ENCODE data around the gene BEND5. TPM values are rescaled to one million over a fixed set of nuclear protein-coding genes. Genes with fewer than 3 reads are reported as not detected.

Gene BEND5
- total and polyA plus RNA-seq, 9 donors, result 8.2 to 28.5 (median 17.3) TPM

- H3K36me3 ChIP-seq, result no peaks in the 10 kb centered on the region
- no peaks in the 10 kb centered on the region for H3K27me3 ChIP-seq
- intact Hi-C loops (cut with DNase I), result loop anchor here in 2 of 4 donors (10.0 kb wide), 2 partner anchors 117 to 127 kb away; no protein-coding TSS in a partner anchor
- H3K9me3 ChIP-seq, result no peaks in the 10 kb centered on the region
- H3K27ac ChIP-seq, result no peak overlapping the region
- no peak for DNase-seq
- H3K4me3 ChIP-seq, result no peak overlapping the region
- 42 to 59% (median 43%) methylated on average over 9 of the region's 9 CpGs for WGBS, 3 donors
- peaks cover 2% of the 10 kb centered on the region for H3K4me1 ChIP-seq (ENCODE audit: insufficient read depth)
- TF ChIP-seq CTCF (IDR thresholded peaks at IDR 0.05) (no peak), EP300 (IDR thresholded peaks at IDR 0.05) (no peak), POLR2A (IDR thresholded peaks at IDR 0.05) (no peak)
These were observed 84.5 kb downstream of the BEND5 start for GRCh38 chr1:48692235-48692634.

- WGBS, 3 donors, result 75 to 79% (median 76%) methylated on average over 5 of the region's 5 CpGs
These were observed 85.2 kb downstream of the BEND5 start for GRCh38 chr1:48691429-48692001.

GRCh38 chr1:48688102-48688760 is 88.5 kb downstream of the BEND5 start:
- Histone ChIP-seq H3K4me3 (no peak overlapping the region), H3K36me3 (no peaks in the 10 kb centered on the region), H3K27ac (no peak overlapping the region), H3K4me1 (ENCODE audit: insufficient read depth) (peaks cover 2% of the 10 kb centered on the region), H3K9me3 (no peaks in the 10 kb centered on the region), H3K27me3 (no peaks in the 10 kb centered on the region)
- TF ChIP-seq POLR2A (IDR thresholded peaks at IDR 0.05), result no peak
- no peak for TF ChIP-seq CTCF (IDR thresholded peaks at IDR 0.05)
- no peak for TF ChIP-seq EP300 (IDR thresholded peaks at IDR 0.05)
- no peak for DNase-seq
- intact Hi-C loops (cut with DNase I), result loop anchor here in 1 of 4 donors (10.0 kb wide), 1 partner anchor 117 kb away; no protein-coding TSS in a partner anchor
- 42 to 53% (median 50%) methylated on average over 3 of the region's 3 CpGs for WGBS, 3 donors

More at GRCh38 chr1:48691429-48692001, 85.2 kb downstream of the BEND5 start:
- Histone ChIP-seq H3K4me1 (ENCODE audit: insufficient read depth) (peaks cover 2% of the 10 kb centered on the region), H3K27ac (no peak overlapping the region), H3K27me3 (no peaks in the 10 kb centered on the region), H3K36me3 (no peaks in the 10 kb centered on the region), H3K4me3 (no peak overlapping the region), H3K9me3 (no peaks in the 10 kb centered on the region)
- intact Hi-C loops (cut with DNase I), result loop anchor here in 2 of 4 donors (10.0 kb wide), 2 partner anchors 117 to 127 kb away; no protein-coding TSS in a partner anchor
- DNase-seq, result no peak
- TF ChIP-seq EP300 (IDR thresholded peaks at IDR 0.05), result no peak
- TF ChIP-seq POLR2A (IDR thresholded peaks at IDR 0.05), result no peak
- no peak for TF ChIP-seq CTCF (IDR thresholded peaks at IDR 0.05)

GRCh38 chr1:48687282-48688045 is 89.2 kb downstream of the BEND5 start:
- Histone ChIP-seq H3K27ac (no peak overlapping the region), H3K36me3 (no peaks in the 10 kb centered on the region), H3K4me3 (no peak overlapping the region), H3K27me3 (no peaks in the 10 kb centered on the region), H3K4me1 (ENCODE audit: insufficient read depth) (peaks cover 2% of the 10 kb centered on the region), H3K9me3 (no peaks in the 10 kb centered on the region)
- intact Hi-C loops (cut with DNase I), result loop anchor here in 1 of 4 donors (10.0 kb wide), 1 partner anchor 117 kb away; no protein-coding TSS in a partner anchor
- no peak for TF ChIP-seq EP300 (IDR thresholded peaks at IDR 0.05)
- TF ChIP-seq CTCF (IDR thresholded peaks at IDR 0.05), result no peak
- TF ChIP-seq POLR2A (IDR thresholded peaks at IDR 0.05), result no peak
- 35 to 58% (median 42%) methylated on average over 13 of the region's 13 CpGs for whole genome bisulfite sequencing, 3 donors
- DNase-seq, result peak in 2 of 5 donors; percentile 18 to 23

All from ovary (tissue), 9 donors.